ENCODE results near the gene PHF23. TPM values are rescaled to one million over a fixed set of nuclear protein-coding genes. Genes with fewer than 3 reads are reported as not detected.

PHF23 gene
- total and polyA plus RNA-seq, 9 of the 15 experiments (the other 6 are each of a cell fraction or from before 2014, with no cell fraction given) = 7.4 to 87.5 (median 33.7) TPM

GRCh38 chr17:7241783-7242716 lies 2.8 kb upstream of the PHF23 start, which contains the start of gene GABARAP (continued):
- TF ChIP-seq, protein P1, sequence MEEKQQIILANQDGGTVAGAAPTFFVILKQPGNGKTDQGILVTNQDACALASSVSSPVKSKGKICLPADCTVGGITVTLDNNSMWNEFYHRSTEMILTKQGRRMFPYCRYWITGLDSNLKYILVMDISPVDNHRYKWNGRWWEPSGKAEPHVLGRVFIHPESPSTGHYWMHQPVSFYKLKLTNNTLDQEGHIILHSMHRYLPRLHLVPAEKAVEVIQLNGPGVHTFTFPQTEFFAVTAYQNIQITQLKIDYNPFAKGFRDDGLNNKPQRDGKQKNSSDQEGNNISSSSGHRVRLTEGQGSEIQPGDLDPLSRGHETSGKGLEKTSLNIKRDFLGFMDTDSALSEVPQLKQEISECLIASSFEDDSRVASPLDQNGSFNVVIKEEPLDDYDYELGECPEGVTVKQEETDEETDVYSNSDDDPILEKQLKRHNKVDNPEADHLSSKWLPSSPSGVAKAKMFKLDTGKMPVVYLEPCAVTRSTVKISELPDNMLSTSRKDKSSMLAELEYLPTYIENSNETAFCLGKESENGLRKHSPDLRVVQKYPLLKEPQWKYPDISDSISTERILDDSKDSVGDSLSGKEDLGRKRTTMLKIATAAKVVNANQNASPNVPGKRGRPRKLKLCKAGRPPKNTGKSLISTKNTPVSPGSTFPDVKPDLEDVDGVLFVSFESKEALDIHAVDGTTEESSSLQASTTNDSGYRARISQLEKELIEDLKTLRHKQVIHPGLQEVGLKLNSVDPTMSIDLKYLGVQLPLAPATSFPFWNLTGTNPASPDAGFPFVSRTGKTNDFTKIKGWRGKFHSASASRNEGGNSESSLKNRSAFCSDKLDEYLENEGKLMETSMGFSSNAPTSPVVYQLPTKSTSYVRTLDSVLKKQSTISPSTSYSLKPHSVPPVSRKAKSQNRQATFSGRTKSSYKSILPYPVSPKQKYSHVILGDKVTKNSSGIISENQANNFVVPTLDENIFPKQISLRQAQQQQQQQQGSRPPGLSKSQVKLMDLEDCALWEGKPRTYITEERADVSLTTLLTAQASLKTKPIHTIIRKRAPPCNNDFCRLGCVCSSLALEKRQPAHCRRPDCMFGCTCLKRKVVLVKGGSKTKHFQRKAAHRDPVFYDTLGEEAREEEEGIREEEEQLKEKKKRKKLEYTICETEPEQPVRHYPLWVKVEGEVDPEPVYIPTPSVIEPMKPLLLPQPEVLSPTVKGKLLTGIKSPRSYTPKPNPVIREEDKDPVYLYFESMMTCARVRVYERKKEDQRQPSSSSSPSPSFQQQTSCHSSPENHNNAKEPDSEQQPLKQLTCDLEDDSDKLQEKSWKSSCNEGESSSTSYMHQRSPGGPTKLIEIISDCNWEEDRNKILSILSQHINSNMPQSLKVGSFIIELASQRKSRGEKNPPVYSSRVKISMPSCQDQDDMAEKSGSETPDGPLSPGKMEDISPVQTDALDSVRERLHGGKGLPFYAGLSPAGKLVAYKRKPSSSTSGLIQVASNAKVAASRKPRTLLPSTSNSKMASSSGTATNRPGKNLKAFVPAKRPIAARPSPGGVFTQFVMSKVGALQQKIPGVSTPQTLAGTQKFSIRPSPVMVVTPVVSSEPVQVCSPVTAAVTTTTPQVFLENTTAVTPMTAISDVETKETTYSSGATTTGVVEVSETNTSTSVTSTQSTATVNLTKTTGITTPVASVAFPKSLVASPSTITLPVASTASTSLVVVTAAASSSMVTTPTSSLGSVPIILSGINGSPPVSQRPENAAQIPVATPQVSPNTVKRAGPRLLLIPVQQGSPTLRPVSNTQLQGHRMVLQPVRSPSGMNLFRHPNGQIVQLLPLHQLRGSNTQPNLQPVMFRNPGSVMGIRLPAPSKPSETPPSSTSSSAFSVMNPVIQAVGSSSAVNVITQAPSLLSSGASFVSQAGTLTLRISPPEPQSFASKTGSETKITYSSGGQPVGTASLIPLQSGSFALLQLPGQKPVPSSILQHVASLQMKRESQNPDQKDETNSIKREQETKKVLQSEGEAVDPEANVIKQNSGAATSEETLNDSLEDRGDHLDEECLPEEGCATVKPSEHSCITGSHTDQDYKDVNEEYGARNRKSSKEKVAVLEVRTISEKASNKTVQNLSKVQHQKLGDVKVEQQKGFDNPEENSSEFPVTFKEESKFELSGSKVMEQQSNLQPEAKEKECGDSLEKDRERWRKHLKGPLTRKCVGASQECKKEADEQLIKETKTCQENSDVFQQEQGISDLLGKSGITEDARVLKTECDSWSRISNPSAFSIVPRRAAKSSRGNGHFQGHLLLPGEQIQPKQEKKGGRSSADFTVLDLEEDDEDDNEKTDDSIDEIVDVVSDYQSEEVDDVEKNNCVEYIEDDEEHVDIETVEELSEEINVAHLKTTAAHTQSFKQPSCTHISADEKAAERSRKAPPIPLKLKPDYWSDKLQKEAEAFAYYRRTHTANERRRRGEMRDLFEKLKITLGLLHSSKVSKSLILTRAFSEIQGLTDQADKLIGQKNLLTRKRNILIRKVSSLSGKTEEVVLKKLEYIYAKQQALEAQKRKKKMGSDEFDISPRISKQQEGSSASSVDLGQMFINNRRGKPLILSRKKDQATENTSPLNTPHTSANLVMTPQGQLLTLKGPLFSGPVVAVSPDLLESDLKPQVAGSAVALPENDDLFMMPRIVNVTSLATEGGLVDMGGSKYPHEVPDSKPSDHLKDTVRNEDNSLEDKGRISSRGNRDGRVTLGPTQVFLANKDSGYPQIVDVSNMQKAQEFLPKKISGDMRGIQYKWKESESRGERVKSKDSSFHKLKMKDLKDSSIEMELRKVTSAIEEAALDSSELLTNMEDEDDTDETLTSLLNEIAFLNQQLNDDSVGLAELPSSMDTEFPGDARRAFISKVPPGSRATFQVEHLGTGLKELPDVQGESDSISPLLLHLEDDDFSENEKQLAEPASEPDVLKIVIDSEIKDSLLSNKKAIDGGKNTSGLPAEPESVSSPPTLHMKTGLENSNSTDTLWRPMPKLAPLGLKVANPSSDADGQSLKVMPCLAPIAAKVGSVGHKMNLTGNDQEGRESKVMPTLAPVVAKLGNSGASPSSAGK (IDR thresholded peaks at IDR 0.05) = no peak
- TF ChIP-seq ASH1L (IDR thresholded peaks at IDR 0.05; ENCODE audit: borderline replicate concordance, low read depth, partially characterized antibody) (no peak), NUFIP1 (IDR thresholded peaks at IDR 0.05; ENCODE audit: partially characterized antibody) (no peak), CEBPG (CRISPR knock-in tag; IDR thresholded peaks at IDR 0.05) (no peak), CEBPG (tag; conservative IDR thresholded peaks at IDR 0.05 in 1 of 2, IDR thresholded peaks at IDR 0.05 in 1 of 2) (no peak), RBFOX2 (IDR thresholded peaks at IDR 0.05; ENCODE audit: low read depth, low read length) (peak; percentile 81), POLR3A (IDR thresholded peaks at IDR 0.05; ENCODE audit: borderline replicate concordance, extremely low read depth, insufficient read depth, insufficient read length) (no peak), ZNF263 (CRISPR knock-in tag; IDR thresholded peaks at IDR 0.05; ENCODE audit: borderline replicate concordance) (0 out of 2 replicates have a peak, but pooled peaks have one; percentile 35), ZNF77 (CRISPR knock-in tag; IDR thresholded peaks at IDR 0.05) (no peak), GABPB2 (CRISPR knock-in tag; conservative IDR thresholded peaks at IDR 0.05) (no peak)
- TF ChIP-seq, protein P2, sequence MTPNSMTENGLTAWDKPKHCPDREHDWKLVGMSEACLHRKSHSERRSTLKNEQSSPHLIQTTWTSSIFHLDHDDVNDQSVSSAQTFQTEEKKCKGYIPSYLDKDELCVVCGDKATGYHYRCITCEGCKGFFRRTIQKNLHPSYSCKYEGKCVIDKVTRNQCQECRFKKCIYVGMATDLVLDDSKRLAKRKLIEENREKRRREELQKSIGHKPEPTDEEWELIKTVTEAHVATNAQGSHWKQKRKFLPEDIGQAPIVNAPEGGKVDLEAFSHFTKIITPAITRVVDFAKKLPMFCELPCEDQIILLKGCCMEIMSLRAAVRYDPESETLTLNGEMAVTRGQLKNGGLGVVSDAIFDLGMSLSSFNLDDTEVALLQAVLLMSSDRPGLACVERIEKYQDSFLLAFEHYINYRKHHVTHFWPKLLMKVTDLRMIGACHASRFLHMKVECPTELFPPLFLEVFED (CRISPR knock-in tag; conservative IDR thresholded peaks at IDR 0.05) = no peak
- TF ChIP-seq, protein P3, sequence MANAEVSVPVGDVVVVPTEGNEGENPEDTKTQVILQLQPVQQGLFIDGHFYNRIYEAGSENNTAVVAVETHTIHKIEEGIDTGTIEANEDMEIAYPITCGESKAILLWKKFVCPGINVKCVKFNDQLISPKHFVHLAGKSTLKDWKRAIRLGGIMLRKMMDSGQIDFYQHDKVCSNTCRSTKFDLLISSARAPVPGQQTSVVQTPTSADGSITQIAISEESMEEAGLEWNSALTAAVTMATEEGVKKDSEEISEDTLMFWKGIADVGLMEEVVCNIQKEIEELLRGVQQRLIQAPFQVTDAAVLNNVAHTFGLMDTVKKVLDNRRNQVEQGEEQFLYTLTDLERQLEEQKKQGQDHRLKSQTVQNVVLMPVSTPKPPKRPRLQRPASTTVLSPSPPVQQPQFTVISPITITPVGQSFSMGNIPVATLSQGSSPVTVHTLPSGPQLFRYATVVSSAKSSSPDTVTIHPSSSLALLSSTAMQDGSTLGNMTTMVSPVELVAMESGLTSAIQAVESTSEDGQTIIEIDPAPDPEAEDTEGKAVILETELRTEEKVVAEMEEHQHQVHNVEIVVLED (CRISPR knock-in tag; IDR thresholded peaks at IDR 0.05) = peak; percentile 42; the same call in 1 of the 2 replicates

Measured in K562 (cell line).